SK-N-MC (cell line): Measurements from ENCODE around the gene LAMC2.

Source experiments
- DNase-seq: peaks from one replicate; pipeline ENCODE4 v3.0.0-alpha.2; 2011; ENCODE audit warnings: low read depth, low spot score
- H3K27ac ChIP-seq: fragments of 200-600 bp; sonication (generic); 2 replicates; pipeline ENCODE4 v1.5.1; 2016; ENCODE audit warnings: mixed run types
- H3K36me3 ChIP-seq: fragments of 200-600 bp; sonication (generic); 2 replicates; pipeline ENCODE4 v1.6.1; 2017; ENCODE audit warnings: antibody characterized with exemption, low read length, mixed read lengths; ENCODE audit not compliant: insufficient read depth
- H3K4me3 ChIP-seq: fragments of 200-600 bp; sonication (generic); 2 replicates; pipeline ENCODE4 v1.5.1; 2016
- H3K9ac ChIP-seq: fragments of 200-600 bp; sonication (generic); 2 replicates; pipeline ENCODE4 v1.8.0; 2017; ENCODE audit warnings: mixed run types, mixed read lengths; ENCODE audit not compliant: insufficient read length
- H3K9me3 ChIP-seq: fragments of 200-600 bp; sonication (generic); 2 replicates; pipeline ENCODE4 v1.6.1; 2017; ENCODE audit warnings: low read depth, mild to moderate bottlenecking, antibody characterized with exemption, low read length, moderate library complexity, mixed read lengths
- EZH2 ChIP-seq: fragments of 200-600 bp; sonication (generic); IDR thresholded peaks from one replicate; pipeline ENCODE4 v1.6.1; 2017; ENCODE audit warnings: antibody characterized with exemption
- FOXP2 ChIP-seq: optimal IDR thresholded peaks from 2 replicates; pipeline ENCODE3; 2011; ENCODE audit warnings: mild to moderate bottlenecking, moderate library complexity; ENCODE audit not compliant: insufficient read depth; ENCODE audit errors: extremely low read length, control extremely low read depth
- POLR2AphosphoS5 ChIP-seq: IDR thresholded peaks from 2 replicates; pipeline ENCODE4 v1.6.1; 2012; ENCODE audit warnings: mild to moderate bottlenecking, low read depth, low read length, borderline replicate concordance

LAMC2 gene

GRCh38 chr1:183291216-183291762 lies 105.2 kb downstream of the LAMC2 start:
- Histone ChIP-seq H3K9me3 (no peaks in the 10 kb centered on the region), H3K36me3 (no peaks in the 10 kb centered on the region), H3K4me3 (no peak overlapping the region), H3K9ac (no peak overlapping the region), H3K27ac (no peak overlapping the region)
- TF ChIP-seq FOXP2 (no peak), POLR2AphosphoS5 (no peak), EZH2 (no peak)
- DNase-seq = no peak

GRCh38 chr1:183291802-183292514 lies 105.9 kb downstream of the LAMC2 start:
- Histone ChIP-seq H3K9me3 (no peaks in the 10 kb centered on the region), H3K9ac (no peak overlapping the region), H3K4me3 (no peak overlapping the region), H3K36me3 (no peaks in the 10 kb centered on the region), H3K27ac (no peak overlapping the region)
- DNase-seq = no peak
- no peak for TF ChIP-seq FOXP2
- TF ChIP-seq POLR2AphosphoS5 = no peak
- TF ChIP-seq EZH2 = no peak

DNA sequence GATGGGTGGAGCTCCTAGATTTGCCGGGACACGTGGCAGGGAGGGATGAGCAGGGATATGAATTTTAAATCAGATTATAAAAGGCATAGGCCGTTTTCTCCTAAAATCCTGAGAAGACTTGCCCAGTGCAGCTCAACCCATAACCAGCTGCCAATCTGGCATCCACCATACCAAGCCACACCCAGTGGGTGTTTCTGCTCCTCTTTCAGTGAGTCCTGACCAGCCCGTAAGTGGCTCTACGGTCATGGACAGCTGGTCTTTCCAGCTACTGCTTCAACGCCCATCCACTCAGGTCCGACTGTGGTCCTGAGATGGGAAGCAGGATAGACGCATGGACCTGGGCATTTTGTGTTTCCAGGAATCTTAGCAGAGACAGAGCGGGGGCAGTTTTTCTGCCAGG lies 107.2 kb downstream of the LAMC2 start:
- Histone ChIP-seq H3K9me3 (no peaks in the 10 kb centered on the region), H3K4me3 (no peak overlapping the region), H3K27ac (no peak overlapping the region), H3K36me3 (no peaks in the 10 kb centered on the region), H3K9ac (no peak overlapping the region)
- no peak for DNase-seq
- TF ChIP-seq FOXP2 (no peak), POLR2AphosphoS5 (no peak), EZH2 (no peak)

DNA sequence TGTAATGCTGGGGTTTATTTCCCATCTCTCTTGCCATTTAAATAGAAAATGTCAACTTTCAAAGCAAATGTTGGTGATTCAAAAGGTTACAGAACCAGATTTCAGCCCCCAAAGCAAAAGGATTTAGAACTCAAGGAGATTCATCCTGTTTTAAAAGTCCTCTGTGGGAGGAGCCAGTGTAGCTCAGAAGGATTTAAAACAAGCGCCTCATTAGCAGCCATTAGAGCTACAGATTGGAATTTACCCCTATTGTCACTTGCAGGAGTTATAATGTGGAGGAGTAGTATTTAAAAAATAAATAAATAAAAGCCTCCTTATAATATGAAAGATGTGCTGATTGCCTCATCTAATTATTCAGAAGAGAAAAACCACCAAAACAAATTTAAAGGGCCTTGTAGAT lies 107.8 kb downstream of the LAMC2 start:
- no peak for TF ChIP-seq EZH2
- no peak for TF ChIP-seq FOXP2
- TF ChIP-seq POLR2AphosphoS5 = no peak
- DNase-seq = no peak
- no peak overlapping the region for H3K4me3 ChIP-seq
- no peak overlapping the region for H3K9ac ChIP-seq
- no peaks in the 10 kb centered on the region for H3K36me3 ChIP-seq
- H3K27ac ChIP-seq = no peak overlapping the region
- H3K9me3 ChIP-seq = no peaks in the 10 kb centered on the region
